Measurements from ENCODE around the gene MYO6.

The MYO6 gene

DNA sequence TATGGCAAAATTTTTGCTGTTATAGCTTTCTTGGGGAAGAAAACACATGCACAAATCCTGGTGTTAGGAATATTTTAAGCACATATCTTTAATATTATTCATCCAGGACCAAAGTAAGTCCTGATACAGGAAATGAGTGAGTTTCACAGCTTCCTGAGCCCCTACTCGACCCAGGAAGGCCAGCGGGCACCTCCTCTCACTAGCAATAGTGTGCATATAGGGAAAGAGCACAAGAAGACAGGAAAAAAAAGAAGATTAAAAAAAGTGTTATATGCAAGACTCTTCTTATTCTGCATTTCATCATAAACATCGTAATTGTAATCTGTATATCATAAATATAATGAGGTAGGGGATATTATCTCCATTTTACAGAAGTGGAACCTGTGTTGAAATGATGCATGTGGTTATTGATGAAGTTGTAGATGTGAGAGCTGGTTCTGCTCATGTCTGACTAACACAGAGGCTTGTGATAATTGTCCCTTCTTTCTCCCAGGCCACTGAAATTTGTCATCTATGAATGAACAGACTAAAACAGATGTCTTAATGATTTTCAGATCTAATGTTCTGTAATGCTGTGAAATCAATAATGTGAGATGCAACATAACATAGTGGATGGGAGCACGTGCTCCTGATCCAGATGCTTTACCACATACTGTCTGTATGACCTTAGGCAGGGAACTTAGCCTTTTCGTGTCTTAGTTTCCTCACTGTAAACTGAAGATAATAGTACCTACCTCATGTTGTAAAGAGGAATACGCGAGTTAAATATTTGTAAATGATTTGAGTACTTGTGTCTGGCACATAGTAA is 101.2 kb downstream of the MYO6 start:
- no peaks in the 10 kb centered on the region for H3K27me3 Mint-ChIP-seq (ENCODE audit: low read depth)
- H3K4me1 Mint-ChIP-seq: no peaks in the 10 kb centered on the region
- H3K27ac Mint-ChIP-seq: peak overlapping the region; percentile 2 to 74 (median 28)
- TF ChIP-seq, protein P1, sequence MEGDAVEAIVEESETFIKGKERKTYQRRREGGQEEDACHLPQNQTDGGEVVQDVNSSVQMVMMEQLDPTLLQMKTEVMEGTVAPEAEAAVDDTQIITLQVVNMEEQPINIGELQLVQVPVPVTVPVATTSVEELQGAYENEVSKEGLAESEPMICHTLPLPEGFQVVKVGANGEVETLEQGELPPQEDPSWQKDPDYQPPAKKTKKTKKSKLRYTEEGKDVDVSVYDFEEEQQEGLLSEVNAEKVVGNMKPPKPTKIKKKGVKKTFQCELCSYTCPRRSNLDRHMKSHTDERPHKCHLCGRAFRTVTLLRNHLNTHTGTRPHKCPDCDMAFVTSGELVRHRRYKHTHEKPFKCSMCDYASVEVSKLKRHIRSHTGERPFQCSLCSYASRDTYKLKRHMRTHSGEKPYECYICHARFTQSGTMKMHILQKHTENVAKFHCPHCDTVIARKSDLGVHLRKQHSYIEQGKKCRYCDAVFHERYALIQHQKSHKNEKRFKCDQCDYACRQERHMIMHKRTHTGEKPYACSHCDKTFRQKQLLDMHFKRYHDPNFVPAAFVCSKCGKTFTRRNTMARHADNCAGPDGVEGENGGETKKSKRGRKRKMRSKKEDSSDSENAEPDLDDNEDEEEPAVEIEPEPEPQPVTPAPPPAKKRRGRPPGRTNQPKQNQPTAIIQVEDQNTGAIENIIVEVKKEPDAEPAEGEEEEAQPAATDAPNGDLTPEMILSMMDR (IDR thresholded peaks at IDR 0.05; ENCODE audit: unreplicated experiment in 3 of 3): no peak
- no peaks in the 10 kb centered on the region for H3K36me3 Mint-ChIP-seq (ENCODE audit: low read depth)
- no peaks in the 10 kb centered on the region for H3K9me3 Mint-ChIP-seq
- H3K4me3 Mint-ChIP-seq: no peak overlapping the region

DNA sequence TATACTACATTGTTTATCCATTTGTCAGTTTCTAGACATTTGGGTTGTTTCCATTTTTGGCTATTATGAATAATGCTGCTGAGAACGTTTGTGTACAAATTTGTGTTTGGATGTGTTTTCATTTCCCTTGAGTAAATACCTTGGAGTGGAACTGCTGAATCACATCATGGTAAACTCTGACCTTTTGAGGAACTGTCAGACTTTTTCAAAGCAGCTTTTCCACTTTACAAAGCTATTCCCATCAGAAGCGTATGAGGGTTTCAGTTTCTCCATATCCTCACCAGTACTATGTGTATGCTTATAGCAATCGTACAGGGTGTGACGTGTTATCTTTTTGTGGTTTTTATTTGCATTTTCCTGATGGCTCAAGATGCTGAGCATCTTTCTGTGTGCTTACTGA is 103.7 kb downstream of the MYO6 start:
- no peak overlapping the region for H3K4me3 Mint-ChIP-seq
- TF ChIP-seq, protein P1 (IDR thresholded peaks at IDR 0.05; ENCODE audit: unreplicated experiment in 3 of 3): no peak

GRCh38 chr6:75853806-75854205 is 104.8 kb downstream of the MYO6 start:
- Mint-ChIP-seq H3K27me3 (ENCODE audit: low read depth) (no peaks in the 10 kb centered on the region), H3K4me1 (no peaks in the 10 kb centered on the region), H3K9me3 (no peaks in the 10 kb centered on the region), H3K4me3 (no peak overlapping the region), H3K27ac (peak overlapping the region in 1 of 3 experiments; percentile 82), H3K36me3 (ENCODE audit: low read depth) (peaks cover 8% of the 10 kb centered on the region)
- TF ChIP-seq, protein P1 (IDR thresholded peaks at IDR 0.05; ENCODE audit: unreplicated experiment in 3 of 3): no peak

More for the DNA sequence above, 103.7 kb downstream of the MYO6 start:
- H3K9me3 Mint-ChIP-seq: no peaks in the 10 kb centered on the region
- peak overlapping the region in 1 of 3 experiments; percentile 74 for H3K27ac Mint-ChIP-seq
- no peaks in the 10 kb centered on the region for H3K4me1 Mint-ChIP-seq
- H3K36me3 Mint-ChIP-seq (ENCODE audit: low read depth): peaks cover 6% of the 10 kb centered on the region
- no peaks in the 10 kb centered on the region for H3K27me3 Mint-ChIP-seq (ENCODE audit: low read depth)

GRCh38 chr6:75855052-75855451 is 106.0 kb downstream of the MYO6 start:
- Mint-ChIP-seq H3K27ac (peak overlapping the region in 1 of 3 experiments; percentile 67), H3K4me1 (no peaks in the 10 kb centered on the region), H3K9me3 (no peaks in the 10 kb centered on the region), H3K36me3 (ENCODE audit: low read depth) (peaks cover 12% of the 10 kb centered on the region), H3K4me3 (no peak overlapping the region), H3K27me3 (ENCODE audit: low read depth) (no peaks in the 10 kb centered on the region)
- TF ChIP-seq, protein P1 (IDR thresholded peaks at IDR 0.05; ENCODE audit: unreplicated experiment in 3 of 3): peak; percentile 44 to 67 (median 47)

GRCh38 chr6:75856902-75857301 is 107.9 kb downstream of the MYO6 start:
- TF ChIP-seq, protein P1 (IDR thresholded peaks at IDR 0.05; ENCODE audit: unreplicated experiment in 3 of 3): no peak
- no peaks in the 10 kb centered on the region for H3K4me1 Mint-ChIP-seq
- no peak overlapping the region for H3K27ac Mint-ChIP-seq
- no peaks in the 10 kb centered on the region for H3K27me3 Mint-ChIP-seq (ENCODE audit: low read depth)
- no peaks in the 10 kb centered on the region for H3K9me3 Mint-ChIP-seq
- H3K4me3 Mint-ChIP-seq: no peak overlapping the region
- H3K36me3 Mint-ChIP-seq (ENCODE audit: low read depth): peaks cover 16% of the 10 kb centered on the region

DNA sequence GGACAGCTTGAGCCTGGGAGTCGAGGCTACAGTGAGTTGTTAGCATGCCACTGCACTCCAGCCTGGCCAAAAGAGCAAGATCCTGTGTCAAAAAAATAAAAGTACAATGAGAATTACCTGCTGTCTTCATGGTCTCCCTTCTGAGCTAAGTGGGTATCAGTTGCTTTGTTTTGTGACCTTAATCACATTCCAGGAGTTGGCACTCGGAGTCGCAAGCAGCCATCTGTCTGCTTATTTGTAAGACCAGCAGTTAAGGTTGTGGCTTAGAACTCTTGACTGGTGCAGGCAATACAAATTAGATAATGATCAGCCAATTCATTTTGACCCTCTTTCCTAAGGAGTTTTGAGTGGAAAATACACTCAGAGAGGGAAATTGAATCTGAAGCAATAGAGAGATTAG is 114.0 kb downstream of the MYO6 start:
- no peak overlapping the region for H3K4me3 Mint-ChIP-seq
- no peaks in the 10 kb centered on the region for H3K9me3 Mint-ChIP-seq
- peaks cover 16% of the 10 kb centered on the region for H3K36me3 Mint-ChIP-seq (ENCODE audit: low read depth)
- TF ChIP-seq, protein P1 (IDR thresholded peaks at IDR 0.05; ENCODE audit: unreplicated experiment in 3 of 3): no peak
- no peak overlapping the region for H3K27ac Mint-ChIP-seq
- H3K27me3 Mint-ChIP-seq (ENCODE audit: low read depth): no peaks in the 10 kb centered on the region
- H3K4me1 Mint-ChIP-seq: no peaks in the 10 kb centered on the region

All from nephron (organoid).